HG03025 (cell line): ENCODE results near the gene CLEC17A.

Experiments
- ATAC-seq: cut with Tn5 transposase; IDR thresholded peaks from one replicate; pipeline ENCODE4 v1.9.1; 2021; ENCODE audit warnings: mild to moderate bottlenecking, moderate library complexity; ENCODE audit not compliant: unreplicated experiment, low FRiP score

Gene CLEC17A

GRCh38 chr19:14639536-14640277 lies 56.8 kb downstream of the CLEC17A start:
- no peak for ATAC-seq

DNA sequence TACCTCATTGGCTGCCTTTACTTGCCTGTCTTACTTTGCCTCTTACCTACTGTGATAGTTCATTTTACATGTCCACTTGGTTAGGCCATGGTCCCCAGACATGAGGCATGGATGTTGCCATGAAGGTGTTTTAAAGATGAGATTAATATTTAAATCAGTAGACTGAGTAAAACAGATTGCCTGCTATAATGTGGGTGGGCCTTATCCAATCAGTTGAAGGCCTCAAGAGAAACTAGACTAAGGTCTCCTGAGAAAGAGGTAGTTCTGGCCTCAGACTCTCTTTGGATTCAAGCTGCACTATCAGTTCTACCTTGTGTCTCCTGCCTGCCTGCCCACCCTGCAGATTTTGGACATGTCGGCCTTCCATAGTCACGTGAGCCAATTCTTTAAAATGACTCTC lies 65.6 kb downstream of the CLEC17A start:
- ATAC-seq = no peak

DNA sequence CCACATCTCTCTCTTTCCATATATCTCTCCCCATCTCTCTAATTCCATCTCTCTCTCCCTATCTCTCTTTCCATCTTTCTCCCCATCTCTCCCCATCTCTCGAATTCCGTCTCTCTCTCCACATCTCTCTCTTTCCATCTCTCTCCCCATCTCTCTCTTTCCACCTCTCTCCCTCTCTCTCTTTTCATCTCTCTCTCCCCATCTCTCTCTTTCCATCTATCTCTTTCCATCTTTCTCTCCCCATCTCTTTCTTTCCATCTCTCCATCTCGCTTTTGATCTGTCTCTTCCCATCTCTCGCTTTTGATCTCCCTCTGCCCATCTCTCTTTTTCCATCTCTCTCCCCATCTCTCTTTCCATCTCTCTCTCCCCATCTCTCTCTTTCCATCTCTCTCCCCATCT lies 66.1 kb downstream of the CLEC17A start:
- ATAC-seq = no peak

DNA sequence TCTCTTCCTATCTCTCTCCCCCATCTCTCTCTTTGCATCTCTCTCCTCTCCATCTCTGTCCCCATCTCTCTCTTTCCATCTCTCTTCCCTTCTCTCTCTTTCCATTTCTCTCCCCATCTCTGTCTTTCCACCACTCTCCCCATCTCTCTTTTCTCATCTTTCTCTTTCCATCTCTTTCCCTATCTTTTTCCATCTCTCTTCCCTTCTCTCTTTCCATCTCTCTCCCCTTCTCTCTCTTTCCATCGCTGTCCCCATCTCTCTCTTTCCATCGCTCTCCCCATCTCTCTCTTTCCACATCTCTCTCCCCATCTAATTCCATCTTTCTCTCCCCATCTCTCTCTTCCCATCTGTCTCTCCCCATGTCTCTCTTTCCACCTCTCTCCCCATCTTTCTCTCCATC lies 67.3 kb downstream of the CLEC17A start:
- no peak for ATAC-seq

DNA sequence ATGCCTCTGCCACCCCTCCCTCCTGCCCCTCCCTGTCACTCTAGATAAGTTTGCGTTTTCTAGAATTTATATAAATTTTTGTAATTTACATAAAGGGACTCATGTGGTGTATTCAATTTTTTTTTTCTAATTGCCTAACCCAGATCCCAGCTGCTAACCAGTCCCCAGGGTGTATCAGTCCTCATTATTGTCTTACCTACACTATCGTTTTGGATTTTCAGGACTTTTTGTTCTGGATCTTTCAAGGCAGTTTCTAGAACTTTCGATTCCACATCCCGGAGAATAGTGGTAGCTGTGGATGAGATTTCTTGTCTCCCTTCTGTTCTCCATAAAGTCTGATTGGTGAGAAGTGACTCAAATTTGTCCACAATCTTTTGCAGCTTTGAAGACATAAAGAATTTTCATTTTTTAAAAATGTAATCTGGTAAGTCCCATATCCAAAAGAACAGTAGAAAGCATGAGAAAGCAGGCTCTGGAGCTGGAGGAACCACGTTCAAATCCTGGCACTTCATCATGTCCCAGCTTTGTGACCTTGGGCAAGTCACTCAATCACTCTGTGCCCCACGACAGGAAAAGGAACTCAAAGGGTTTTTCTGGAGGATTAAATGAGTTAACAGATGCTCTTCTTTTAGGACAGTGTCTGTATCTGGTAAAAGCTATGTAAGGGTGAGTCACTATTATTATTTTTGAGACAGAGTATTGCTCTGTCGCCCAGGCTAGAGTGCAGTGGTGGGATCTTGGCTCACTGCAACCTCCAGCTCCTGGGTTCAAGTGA lies 72.1 kb downstream of the CLEC17A start:
- no peak for ATAC-seq

- no peak for ATAC-seq
Measured at GRCh38 chr19:14655726-14656125, 72.8 kb downstream of the CLEC17A start.

DNA sequence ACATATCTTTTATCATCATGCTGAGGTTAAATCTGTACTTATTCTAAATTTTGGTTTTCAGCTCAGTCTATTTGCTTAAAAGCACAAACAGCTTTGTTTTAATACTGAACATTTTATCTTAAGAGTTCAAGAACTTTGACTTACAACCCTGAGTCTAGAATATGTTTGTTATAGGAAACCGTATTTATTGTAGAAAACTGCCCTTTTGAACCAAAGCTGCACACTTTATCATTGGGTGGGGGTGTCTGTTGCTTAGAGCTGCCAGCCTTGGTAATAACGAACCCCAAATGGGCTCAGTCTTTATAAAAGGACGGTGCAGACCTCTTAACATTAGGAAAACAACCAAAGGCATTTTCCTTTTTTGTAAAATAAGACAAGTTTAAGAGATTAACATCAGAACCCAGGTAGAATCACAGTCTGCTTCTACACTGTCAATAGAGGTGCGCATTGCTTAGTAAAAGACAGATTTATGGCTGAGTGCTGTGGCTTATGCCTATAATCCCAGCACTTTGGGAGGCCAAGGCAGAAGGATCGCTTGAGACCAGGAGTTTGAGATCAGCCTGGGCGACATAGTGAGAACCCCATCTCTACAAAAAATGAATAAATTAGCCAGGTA lies 77.1 kb downstream of the CLEC17A start:
- ATAC-seq = no peak

- ATAC-seq = no peak
Measured at GRCh38 chr19:14661372-14661924, 78.6 kb downstream of the CLEC17A start.
